Caco-2 (cell line): ENCODE measurements around the gene TRMT61B. TPM values are rescaled to one million over a fixed set of nuclear protein-coding genes. Genes with fewer than 3 reads are reported as not detected.

Source experiments
- BruUV-seq: library from RNA; stranded (reverse); fragments of 400-500 nt; replicated peaks from 2 replicates; lab custom pipeline; 2021; lab: Mats Ljungman, UMichigan
- CTCF ChIA-PET: fragments of 300-600 bp; sonication (Branson Sonifier 250); formaldehyde crosslinking; loops from one replicate; lab custom pipeline; 2022; ENCODE audit warnings: antibody characterized with exemption; lab: Charles Lee
- POLR2A ChIA-PET: fragments of 300-600 bp; sonication (Branson Sonifier 250); formaldehyde crosslinking; loops from one replicate; lab custom pipeline; 2022; ENCODE audit warnings: antibody characterized with exemption; lab: Charles Lee
- DNase-seq, 2 experiments: peaks; one replicate each; pipeline versions ENCODE4 v3.0.0 to v3.0.0-alpha.2; 2020 to 2022
- H3K27me3 ChIP-seq: replicated peaks from 2 replicates; pipeline ENCODE4 v1.6.0; 2011; ENCODE audit warnings: low read length; ENCODE audit not compliant: control insufficient read depth, insufficient read depth
- H3K36me3 ChIP-seq: 2 replicates; pipeline ENCODE4 v1.5.1; 2011; ENCODE audit warnings: low read length; ENCODE audit not compliant: control insufficient read depth, insufficient read depth
- H3K4me1 ChIP-seq: fragments of 250-450 bp; sonication (Bioruptor Pico); 2 replicates; pipeline ENCODE4 v1.5.1; 2020; ENCODE audit warnings: mild to moderate bottlenecking
- H3K4me3 ChIP-seq: 2 replicates; pipeline ENCODE4 v1.5.1; 2011; ENCODE audit warnings: low read depth, mild to moderate bottlenecking, control low read depth, low read length
- H3K9me3 ChIP-seq: fragments of 250-450 bp; sonication (Bioruptor Pico); 2 replicates; pipeline ENCODE4 v1.5.1; 2020; ENCODE audit warnings: mild to moderate bottlenecking, moderate library complexity
- H3K27ac Mint-ChIP-seq: one replicate; pipeline ENCODE4 v1.8.0; 2022; ENCODE audit warnings: mixed read lengths; ENCODE audit not compliant: unreplicated experiment
- H3K27me3 Mint-ChIP-seq: one replicate; pipeline ENCODE4 v1.8.0; 2022; ENCODE audit warnings: mixed read lengths; ENCODE audit not compliant: insufficient read depth, unreplicated experiment
- H3K36me3 Mint-ChIP-seq: one replicate; pipeline ENCODE4 v1.8.0; 2022; ENCODE audit warnings: mild to moderate bottlenecking, mixed read lengths; ENCODE audit not compliant: insufficient read depth, unreplicated experiment
- H3K4me1 Mint-ChIP-seq: one replicate; pipeline ENCODE4 v1.8.0; 2022; ENCODE audit warnings: low read depth, mixed read lengths; ENCODE audit not compliant: unreplicated experiment
- H3K4me3 Mint-ChIP-seq: one replicate; pipeline ENCODE4 v1.8.0; 2022; ENCODE audit warnings: mild to moderate bottlenecking, moderate library complexity, mixed read lengths; ENCODE audit not compliant: unreplicated experiment
- H3K9me3 Mint-ChIP-seq: one replicate; pipeline ENCODE4 v1.8.0; 2022; ENCODE audit warnings: mixed read lengths; ENCODE audit not compliant: unreplicated experiment
- intact Hi-C: fragments of 100-400 bp; cut with micrococcal nuclease; formaldehyde crosslinking; loops from one replicate; pipeline ENCODE4 v1.10.0; 2022; ENCODE audit not compliant: unreplicated experiment
- total RNA-seq: library from RNA; stranded (reverse); gene quantifications from 2 replicates; pipeline ENCODE4 v1.2.3, GENCODE V29; 2022
- TF ChIP-seq, protein P1 (sequence below), 2 experiments: fragments of 200-600 bp in 1 of 2; IDR thresholded peaks; 1 replicate in 1 of 2; 2 replicates in 1 of 2; pipeline versions ENCODE4 v1.5.1 to v1.8.0; 2011 to 2022; ENCODE audit warnings: antibody characterized with exemption in 1 of 2, control low read depth in 1 of 2, inconsistent platforms in 1 of 2, low read depth in 1 of 2, low read length in 1 of 2, mild to moderate bottlenecking in 1 of 2, moderate library complexity in 1 of 2; ENCODE audit not compliant: insufficient read depth in 1 of 2, severe bottlenecking in 1 of 2, unreplicated experiment in 1 of 2

Gene TRMT61B
- total RNA-seq, 1 experiment from 2014 or later = 19.9 TPM

DNA sequence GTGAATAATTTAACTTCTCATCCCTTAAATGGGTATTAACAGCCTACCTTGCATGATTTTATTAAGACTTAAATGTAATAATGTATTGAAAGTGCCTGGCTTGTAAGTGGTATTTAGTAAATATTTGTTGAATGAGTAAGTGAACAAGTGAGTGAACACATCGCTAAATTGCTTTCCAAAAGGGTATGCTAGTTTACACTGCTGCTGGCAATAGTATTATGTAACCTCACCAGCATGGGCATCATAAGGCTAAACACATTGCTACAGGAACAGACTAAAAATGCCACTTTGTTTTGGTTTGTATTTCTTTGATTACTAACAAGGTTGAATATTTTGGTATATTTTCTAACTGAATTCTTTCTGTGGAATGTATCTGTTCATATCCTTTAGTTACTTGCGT is 34.2 kb upstream of the TRMT61B start:
- no peak overlapping the region for H3K4me3 ChIP-seq
- intact Hi-C loops = no loop called here
- no peak overlapping the region for H3K27ac Mint-ChIP-seq
- peaks cover 83% of the 10 kb centered on the region for H3K36me3 Mint-ChIP-seq
- H3K4me3 Mint-ChIP-seq = no peak overlapping the region
- H3K4me1 ChIP-seq = no peaks in the 10 kb centered on the region
- TF ChIP-seq, protein P1, sequence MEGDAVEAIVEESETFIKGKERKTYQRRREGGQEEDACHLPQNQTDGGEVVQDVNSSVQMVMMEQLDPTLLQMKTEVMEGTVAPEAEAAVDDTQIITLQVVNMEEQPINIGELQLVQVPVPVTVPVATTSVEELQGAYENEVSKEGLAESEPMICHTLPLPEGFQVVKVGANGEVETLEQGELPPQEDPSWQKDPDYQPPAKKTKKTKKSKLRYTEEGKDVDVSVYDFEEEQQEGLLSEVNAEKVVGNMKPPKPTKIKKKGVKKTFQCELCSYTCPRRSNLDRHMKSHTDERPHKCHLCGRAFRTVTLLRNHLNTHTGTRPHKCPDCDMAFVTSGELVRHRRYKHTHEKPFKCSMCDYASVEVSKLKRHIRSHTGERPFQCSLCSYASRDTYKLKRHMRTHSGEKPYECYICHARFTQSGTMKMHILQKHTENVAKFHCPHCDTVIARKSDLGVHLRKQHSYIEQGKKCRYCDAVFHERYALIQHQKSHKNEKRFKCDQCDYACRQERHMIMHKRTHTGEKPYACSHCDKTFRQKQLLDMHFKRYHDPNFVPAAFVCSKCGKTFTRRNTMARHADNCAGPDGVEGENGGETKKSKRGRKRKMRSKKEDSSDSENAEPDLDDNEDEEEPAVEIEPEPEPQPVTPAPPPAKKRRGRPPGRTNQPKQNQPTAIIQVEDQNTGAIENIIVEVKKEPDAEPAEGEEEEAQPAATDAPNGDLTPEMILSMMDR (IDR thresholded peaks at IDR 0.05; ENCODE audit: insufficient read depth in 1 of 2, low read depth in 1 of 2, low read length in 1 of 2, severe bottlenecking in 1 of 2, unreplicated experiment in 1 of 2) = no peak
- peaks cover 7% of the 10 kb centered on the region for H3K36me3 ChIP-seq
- DNase-seq = no peak
- H3K9me3 Mint-ChIP-seq = no peaks in the 10 kb centered on the region
- no peaks in the 10 kb centered on the region for H3K27me3 ChIP-seq
- ChIA-PET CTCF (no interaction called here), POLR2A (interaction anchor here (1.7 kb wide), 1 partner anchor 9 kb away, joined by 9 read pairs; the partner anchor contains the start of gene WDR43)
- H3K4me1 Mint-ChIP-seq = peaks cover 8% of the 10 kb centered on the region
- H3K9me3 ChIP-seq = no peaks in the 10 kb centered on the region
- BruUV-seq = no TSS peak
- no peaks in the 10 kb centered on the region for H3K27me3 Mint-ChIP-seq

DNA sequence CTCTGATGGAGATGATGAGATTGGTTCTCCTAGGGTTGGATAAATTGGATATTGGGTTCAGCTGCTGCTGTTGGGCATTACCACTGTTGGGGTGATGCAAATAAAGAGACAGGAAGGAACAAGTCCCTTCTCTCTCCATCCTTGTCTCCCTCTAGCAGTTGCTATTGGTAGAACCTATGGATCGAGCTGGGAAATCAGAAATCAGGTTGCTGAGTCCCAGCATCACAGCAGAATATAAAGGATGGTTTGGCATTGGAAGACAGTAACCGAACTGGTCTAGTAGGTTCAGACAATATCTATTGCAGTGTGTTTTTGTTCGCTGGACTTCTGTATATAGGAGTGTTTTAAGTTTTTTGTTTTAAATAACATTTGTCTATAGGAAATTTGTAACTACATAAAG is 32.5 kb upstream of the TRMT61B start:
- peaks cover 18% of the 10 kb centered on the region for H3K4me1 Mint-ChIP-seq
- no TSS peak for BruUV-seq
- Histone ChIP-seq H3K36me3 (peaks cover 7% of the 10 kb centered on the region), H3K4me3 (no peak overlapping the region), H3K27me3 (no peaks in the 10 kb centered on the region), H3K9me3 (no peaks in the 10 kb centered on the region), H3K4me1 (peaks cover 2% of the 10 kb centered on the region; the same call in 1 of the 2 replicates)
- TF ChIP-seq, protein P1 (IDR thresholded peaks at IDR 0.05; ENCODE audit: insufficient read depth in 1 of 2, low read depth in 1 of 2, low read length in 1 of 2, severe bottlenecking in 1 of 2, unreplicated experiment in 1 of 2) = no peak
- no peaks in the 10 kb centered on the region for H3K9me3 Mint-ChIP-seq
- H3K36me3 Mint-ChIP-seq = peaks cover 70% of the 10 kb centered on the region
- POLR2A ChIA-PET = no interaction called here
- no peak overlapping the region for H3K4me3 Mint-ChIP-seq
- no peak overlapping the region for H3K27ac Mint-ChIP-seq
- CTCF ChIA-PET = no interaction called here
- no peak for DNase-seq
- intact Hi-C loops = no loop called here
- no peaks in the 10 kb centered on the region for H3K27me3 Mint-ChIP-seq

DNA sequence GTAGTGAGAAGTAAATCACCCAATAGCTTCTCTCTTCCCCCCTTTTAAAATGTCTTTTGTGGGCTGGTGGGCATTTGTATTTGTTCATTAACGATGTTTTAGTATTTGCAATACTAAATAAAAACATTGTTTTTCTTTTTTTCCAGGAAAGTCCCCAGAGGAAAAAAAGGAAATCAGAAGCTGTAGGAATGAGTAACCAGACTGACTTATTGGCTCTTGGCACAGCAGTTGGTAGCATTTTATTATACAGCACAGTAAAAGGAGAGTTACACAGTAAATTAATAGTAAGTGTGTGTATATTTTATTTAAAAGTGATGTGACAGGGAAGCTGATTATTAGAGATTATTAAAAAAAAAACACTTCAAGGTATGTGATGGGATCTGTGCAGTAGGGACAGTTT is 31.7 kb upstream of the TRMT61B start:
- Histone ChIP-seq H3K9me3 (no peaks in the 10 kb centered on the region), H3K36me3 (peaks cover 6% of the 10 kb centered on the region), H3K27me3 (no peaks in the 10 kb centered on the region), H3K4me3 (no peak overlapping the region), H3K4me1 (peaks cover 6% of the 10 kb centered on the region; the same call in 1 of the 2 replicates)
- intact Hi-C loops = no loop called here
- TF ChIP-seq, protein P1 (IDR thresholded peaks at IDR 0.05; ENCODE audit: insufficient read depth in 1 of 2, low read depth in 1 of 2, low read length in 1 of 2, severe bottlenecking in 1 of 2, unreplicated experiment in 1 of 2) = no peak
- H3K9me3 Mint-ChIP-seq = no peaks in the 10 kb centered on the region
- H3K4me1 Mint-ChIP-seq = peaks cover 26% of the 10 kb centered on the region
- POLR2A ChIA-PET = no interaction called here
- BruUV-seq = no TSS peak
- DNase-seq = no peak
- H3K27ac Mint-ChIP-seq = no peak overlapping the region
- H3K36me3 Mint-ChIP-seq = peaks cover 62% of the 10 kb centered on the region
- H3K4me3 Mint-ChIP-seq = no peak overlapping the region
- CTCF ChIA-PET = no interaction called here
- H3K27me3 Mint-ChIP-seq = no peaks in the 10 kb centered on the region
